ENCODE results near the gene COMT.
"Not testable (repeated sequence)": the region's sequence is repeated elsewhere in the genome, so short reads cannot be mapped to it uniquely, and the experiment has no call there.

The COMT gene

GRCh38 chr22:19929586-19930550, 11.7 kb upstream of the COMT start:
- no peak for DNase-seq

GRCh38 chr22:19930551-19931486, 10.8 kb upstream of the COMT start:
- DNase-seq: no peak

- DNase-seq: no peak
These were observed 10.1 kb upstream of the COMT start for GRCh38 chr22:19931514-19931913.

GRCh38 chr22:19932367-19933206, 9.0 kb upstream of the COMT start:
- peak; percentile 40 to 68 (median 55) for DNase-seq

GRCh38 chr22:19933341-19934241, 8.0 kb upstream of the COMT start:
- DNase-seq: peak; percentile 34 to 68 (median 55)

- DNase-seq: not testable (repeated sequence)
These were observed 6.4 kb upstream of the COMT start for GRCh38 chr22:19935123-19935718.

GRCh38 chr22:19936513-19936912, 5.1 kb upstream of the COMT start:
- DNase-seq: no peak

GRCh38 chr22:19937616-19938473, 3.7 kb upstream of the COMT start:
- DNase-seq: no peak

GRCh38 chr22:19940536-19941364, 822 bp upstream of the COMT start:
- DNase-seq: no peak

GRCh38 chr22:19942157-19943081, 847 bp downstream of the COMT start:
- DNase-seq: peak in 1 of 3 experiments; percentile 42

- no peak for DNase-seq
These were observed 1.8 kb downstream of the COMT start for GRCh38 chr22:19943082-19944026.

- no peak for DNase-seq
These were observed 6.6 kb downstream of the COMT start for GRCh38 chr22:19948057-19948760.

GRCh38 chr22:19951346-19951745, 9.8 kb downstream of the COMT start:
- DNase-seq: no peak

GRCh38 chr22:19955241-19956128, 13.9 kb downstream of the COMT start:
- no peak for DNase-seq

- no peak for DNase-seq
These were observed 15.9 kb downstream of the COMT start for GRCh38 chr22:19957445-19957844.
